ENCODE results near the gene VIP. TPM values are rescaled to one million over a fixed set of nuclear protein-coding genes. Genes with fewer than 3 reads are reported as not detected.

VIP gene
- total RNA-seq, 2 donors from 2014 or later: not detected

DNA sequence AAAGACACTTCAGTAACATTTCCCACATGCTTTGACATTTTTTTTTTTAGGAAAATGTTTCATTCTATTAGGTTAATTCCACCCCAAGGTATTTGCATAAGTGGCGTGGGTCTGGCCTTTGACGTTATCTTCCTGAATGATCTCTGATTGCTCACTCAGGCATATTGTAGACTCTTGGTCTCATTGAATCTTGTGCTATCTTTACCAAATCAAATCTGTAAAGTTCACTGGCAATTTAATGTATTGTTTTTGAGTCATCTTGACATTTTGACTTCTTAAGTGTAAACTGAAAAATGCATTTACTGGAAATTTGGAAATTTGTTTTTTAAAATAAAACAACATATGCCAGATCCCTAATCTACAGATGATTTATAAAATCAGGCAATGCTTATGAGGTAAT lies 16.0 kb upstream of the VIP start:
- 63% methylated on average over 2 of the region's 2 CpGs for WGBS

DNA sequence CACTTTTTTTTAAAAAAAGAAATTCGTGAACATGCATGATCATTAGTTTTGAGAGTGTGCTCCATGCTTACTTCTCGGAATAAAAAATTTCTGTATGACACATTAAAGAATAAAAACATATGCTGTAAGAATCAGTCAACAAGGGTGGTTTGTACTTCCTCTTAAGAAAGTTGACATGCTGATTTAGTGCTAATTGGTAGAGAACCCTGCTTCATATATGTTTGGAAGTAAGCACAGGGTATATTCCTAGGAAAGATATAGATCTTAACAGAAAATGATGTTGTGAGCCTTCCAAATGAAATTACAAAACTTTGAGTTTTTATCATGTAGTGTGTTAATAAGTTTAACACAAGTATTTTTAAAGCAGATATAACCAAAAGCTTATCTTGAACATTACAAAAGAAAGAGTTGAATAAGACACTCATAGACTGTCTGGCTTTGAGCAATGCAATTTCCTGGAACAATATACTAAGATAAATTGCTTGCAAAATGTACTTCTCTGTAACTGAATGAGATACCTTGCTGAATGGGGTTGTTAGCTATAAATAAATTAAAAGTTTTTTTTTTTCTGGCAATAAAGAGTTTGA lies 13.8 kb upstream of the VIP start:
- WGBS: 72% methylated on average over 2 of the region's 2 CpGs
- no peak for TF ChIP-seq POLR2A (IDR thresholded peaks at IDR 0.05)
- TF ChIP-seq, protein P1, sequence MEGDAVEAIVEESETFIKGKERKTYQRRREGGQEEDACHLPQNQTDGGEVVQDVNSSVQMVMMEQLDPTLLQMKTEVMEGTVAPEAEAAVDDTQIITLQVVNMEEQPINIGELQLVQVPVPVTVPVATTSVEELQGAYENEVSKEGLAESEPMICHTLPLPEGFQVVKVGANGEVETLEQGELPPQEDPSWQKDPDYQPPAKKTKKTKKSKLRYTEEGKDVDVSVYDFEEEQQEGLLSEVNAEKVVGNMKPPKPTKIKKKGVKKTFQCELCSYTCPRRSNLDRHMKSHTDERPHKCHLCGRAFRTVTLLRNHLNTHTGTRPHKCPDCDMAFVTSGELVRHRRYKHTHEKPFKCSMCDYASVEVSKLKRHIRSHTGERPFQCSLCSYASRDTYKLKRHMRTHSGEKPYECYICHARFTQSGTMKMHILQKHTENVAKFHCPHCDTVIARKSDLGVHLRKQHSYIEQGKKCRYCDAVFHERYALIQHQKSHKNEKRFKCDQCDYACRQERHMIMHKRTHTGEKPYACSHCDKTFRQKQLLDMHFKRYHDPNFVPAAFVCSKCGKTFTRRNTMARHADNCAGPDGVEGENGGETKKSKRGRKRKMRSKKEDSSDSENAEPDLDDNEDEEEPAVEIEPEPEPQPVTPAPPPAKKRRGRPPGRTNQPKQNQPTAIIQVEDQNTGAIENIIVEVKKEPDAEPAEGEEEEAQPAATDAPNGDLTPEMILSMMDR (IDR thresholded peaks at IDR 0.05): no peak
- no peak for TF ChIP-seq POLR2AphosphoS5 (IDR thresholded peaks at IDR 0.05)
- intact Hi-C loops (cut with DNase I): no loop called here
- Histone ChIP-seq H3K27me3 (replicated peaks; ENCODE audit: insufficient read depth) (no peaks in the 10 kb centered on the region), H3K36me3 (no peaks in the 10 kb centered on the region), H3K4me3 (no peak overlapping the region), H3K9me3 (no peaks in the 10 kb centered on the region), H3K4me1 (replicated peaks) (no peaks in the 10 kb centered on the region), H3K27ac (no peak overlapping the region)
- no peak for DNase-seq (ENCODE audit: low spot score)

More for the DNA sequence above, 16.0 kb upstream of the VIP start:
- intact Hi-C loops (cut with DNase I): no loop called here
- Histone ChIP-seq H3K9me3 (no peaks in the 10 kb centered on the region), H3K4me1 (replicated peaks) (no peaks in the 10 kb centered on the region), H3K4me3 (no peak overlapping the region), H3K36me3 (no peaks in the 10 kb centered on the region), H3K27me3 (replicated peaks; ENCODE audit: insufficient read depth) (no peaks in the 10 kb centered on the region), H3K27ac (no peak overlapping the region)
- TF ChIP-seq POLR2A (IDR thresholded peaks at IDR 0.05) (no peak), POLR2AphosphoS5 (IDR thresholded peaks at IDR 0.05) (no peak)
- TF ChIP-seq, protein P1 (IDR thresholded peaks at IDR 0.05): no peak
- no peak for DNase-seq (ENCODE audit: low spot score)

DNA sequence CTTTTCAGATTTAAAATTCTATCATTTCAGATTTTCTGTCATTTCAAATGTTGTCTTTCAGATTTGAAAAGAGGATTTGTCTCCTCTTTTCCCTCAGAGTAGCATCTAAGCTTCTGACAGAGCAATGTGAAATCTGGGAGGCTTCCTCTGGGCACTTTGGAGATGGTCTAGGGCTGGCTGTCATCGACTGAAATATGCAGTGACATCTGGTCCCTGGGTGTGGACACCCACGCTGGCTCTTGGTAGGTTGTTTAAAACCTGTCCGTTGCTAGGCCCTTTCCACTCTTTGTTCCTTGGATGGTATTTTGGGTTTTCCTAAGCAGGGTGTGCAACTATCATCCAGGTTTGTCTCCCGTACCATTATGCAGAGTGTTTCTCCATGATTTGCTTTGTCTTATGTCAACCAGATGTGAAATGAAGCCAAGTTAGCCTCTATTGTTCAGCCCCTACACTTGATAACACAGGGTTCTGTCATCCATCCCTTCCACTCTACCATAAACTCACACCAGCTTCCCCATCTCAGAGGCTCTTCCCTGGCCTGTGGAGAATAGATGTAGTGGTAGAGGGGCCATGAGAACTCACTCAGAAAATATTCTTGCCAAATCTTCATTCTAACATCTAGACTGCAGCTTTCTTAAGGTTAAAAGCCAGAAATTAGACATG lies 5.0 kb upstream of the VIP start:
- Histone ChIP-seq H3K9me3 (no peaks in the 10 kb centered on the region), H3K4me3 (no peak overlapping the region), H3K27ac (no peak overlapping the region), H3K4me1 (replicated peaks) (no peaks in the 10 kb centered on the region), H3K27me3 (replicated peaks; ENCODE audit: insufficient read depth) (no peaks in the 10 kb centered on the region), H3K36me3 (no peaks in the 10 kb centered on the region)
- TF ChIP-seq, protein P1 (IDR thresholded peaks at IDR 0.05): no peak
- no peak for TF ChIP-seq POLR2AphosphoS5 (IDR thresholded peaks at IDR 0.05)
- TF ChIP-seq POLR2A (IDR thresholded peaks at IDR 0.05): no peak
- intact Hi-C loops (cut with DNase I): no loop called here
- DNase-seq (ENCODE audit: low spot score): no peak
- 82% methylated on average over 4 of the region's 4 CpGs for WGBS

DNA sequence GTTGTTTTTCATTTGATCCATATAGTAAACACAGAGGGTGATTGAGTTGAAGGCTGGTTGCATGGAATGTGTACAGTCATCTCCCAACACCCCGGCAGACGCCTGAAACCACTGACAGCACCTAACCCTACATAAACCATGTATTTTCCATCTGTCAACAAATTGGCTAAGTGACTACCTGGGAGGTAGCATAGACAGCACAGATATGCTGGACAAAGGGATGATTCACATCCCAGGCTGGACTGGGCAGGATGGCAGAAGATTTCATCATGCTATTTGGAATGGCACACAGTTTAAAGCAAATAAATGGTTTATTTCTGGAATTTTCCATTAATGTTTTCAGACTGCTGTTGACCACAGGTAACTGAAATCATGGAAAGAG lies 4.4 kb upstream of the VIP start:
- intact Hi-C loops (cut with DNase I): no loop called here
- 62% methylated on average over 2 of the region's 2 CpGs for WGBS
- H3K9me3 ChIP-seq: no peaks in the 10 kb centered on the region
- no peaks in the 10 kb centered on the region for H3K4me1 ChIP-seq (replicated peaks)
- H3K36me3 ChIP-seq: no peaks in the 10 kb centered on the region
- no peak overlapping the region for H3K27ac ChIP-seq
- no peak overlapping the region for H3K4me3 ChIP-seq
- DNase-seq (ENCODE audit: low spot score): no peak
- H3K27me3 ChIP-seq (replicated peaks; ENCODE audit: insufficient read depth): no peaks in the 10 kb centered on the region
- TF ChIP-seq POLR2AphosphoS5 (IDR thresholded peaks at IDR 0.05): no peak
- TF ChIP-seq, protein P1 (IDR thresholded peaks at IDR 0.05): no peak
- TF ChIP-seq POLR2A (IDR thresholded peaks at IDR 0.05): no peak

DNA sequence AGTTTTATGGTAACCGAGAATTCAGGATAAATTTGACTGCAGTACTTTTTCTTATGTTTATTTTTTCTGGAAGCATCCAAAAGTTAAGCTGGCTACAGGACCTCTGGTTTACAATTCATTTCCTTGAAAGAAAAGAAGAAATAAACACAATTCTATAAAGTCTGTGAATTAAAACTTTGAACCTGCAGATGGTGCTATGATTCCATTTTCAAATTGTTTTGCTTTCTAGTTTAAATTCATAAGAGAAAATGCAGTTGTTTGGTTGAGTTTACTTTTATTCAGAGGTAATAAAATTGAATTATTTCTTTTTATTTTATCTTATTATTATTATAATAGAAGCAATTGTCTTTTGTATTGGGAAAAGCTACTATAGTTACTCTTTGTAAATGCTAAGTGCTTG lies 1.8 kb upstream of the VIP start:
- Histone ChIP-seq H3K27ac (no peak overlapping the region), H3K4me3 (no peak overlapping the region), H3K27me3 (replicated peaks; ENCODE audit: insufficient read depth) (no peaks in the 10 kb centered on the region), H3K36me3 (no peaks in the 10 kb centered on the region), H3K9me3 (no peaks in the 10 kb centered on the region), H3K4me1 (replicated peaks) (no peaks in the 10 kb centered on the region)
- no peak for DNase-seq (ENCODE audit: low spot score)
- TF ChIP-seq POLR2AphosphoS5 (IDR thresholded peaks at IDR 0.05) (no peak), POLR2A (IDR thresholded peaks at IDR 0.05) (no peak)
- TF ChIP-seq, protein P1 (IDR thresholded peaks at IDR 0.05): no peak
- intact Hi-C loops (cut with DNase I): no loop called here
- 30% methylated on average over 1 of the region's 1 CpG for WGBS
